Endothelial cell of umbilical vein (primary cell): ENCODE measurements around the gene PLEKHH2. TPM values are rescaled to one million over a fixed set of nuclear protein-coding genes. Genes with fewer than 3 reads are reported as not detected.

ENCODE experiments used
- BruUV-seq: library from RNA; stranded (reverse); fragments of 400-500 nt; replicated peaks from 2 replicates; lab custom pipeline; 2021; lab: Mats Ljungman, UMichigan
- CTCF ChIA-PET: fragments of 300-600, 350-600 bp; sonication (Branson Sonifier 250); formaldehyde crosslinking; loops from one replicate; lab custom pipeline; 2021; ENCODE audit warnings: antibody characterized with exemption, inconsistent platforms; lab: Charles Lee
- POLR2A ChIA-PET: fragments of 300-600, 350-600 bp; sonication (Branson Sonifier 250); formaldehyde crosslinking; loops from one replicate; lab custom pipeline; 2021; ENCODE audit warnings: antibody characterized with exemption, inconsistent platforms; lab: Charles Lee
- DNase-seq: peaks from one replicate; pipeline ENCODE4 v3.0.0-alpha.2; 2011; ENCODE audit warnings: low read depth, low spot score
- FAIRE-seq: peaks from 2 replicates; lab custom pipeline; 2011; peaks lifted over from hg19 to GRCh38; lab: Jason Lieb, UNC
- H2AFZ ChIP-seq: 2 replicates; pipeline ENCODE4 v1.6.0; 2012; ENCODE audit warnings: low read depth, low read length, control low read depth, inconsistent platforms
- H3K27ac ChIP-seq: 2 replicates; pipeline ENCODE4 v1.5.1; 2011; ENCODE audit warnings: low read depth, mild to moderate bottlenecking, control low read depth, low read length, moderate library complexity; ENCODE audit not compliant: insufficient read depth
- H3K27me3 ChIP-seq, 2 experiments: 2 replicates each; pipeline versions ENCODE4 v1.6.0 to v1.6.1; 2011; ENCODE audit warnings: low read length in 2 of 2, mixed read lengths in 1 of 2; ENCODE audit not compliant: control insufficient read depth in 2 of 2, insufficient read depth in 2 of 2
- H3K36me3 ChIP-seq, 2 experiments: 2 replicates in 1 of 2; 3 replicates in 1 of 2; pipeline ENCODE4 v1.5.1; 2011; ENCODE audit warnings: low read length in 2 of 2, mild to moderate bottlenecking in 1 of 2, moderate library complexity in 1 of 2; ENCODE audit not compliant: control insufficient read depth in 2 of 2, insufficient read depth in 2 of 2; ENCODE audit errors: extremely low read depth in 1 of 2
- H3K4me1 ChIP-seq: 3 replicates; pipeline ENCODE4 v1.5.1; 2011; ENCODE audit warnings: mild to moderate bottlenecking, low read length; ENCODE audit not compliant: control insufficient read depth, insufficient read depth; ENCODE audit errors: extremely low read depth
- H3K4me2 ChIP-seq: 2 replicates; pipeline ENCODE4 v1.6.1; 2011; ENCODE audit warnings: low read length, control low read depth, mixed read lengths; ENCODE audit not compliant: insufficient read depth
- H3K4me3 ChIP-seq, 3 experiments: fragments of 200-600 bp in 1 of 3; sonication (generic), shearing (Covaris generic) in 1 of 3; replicated peaks in 1 of 3; 2 replicates each; pipeline ENCODE4 v1.5.1; 2011 to 2016; ENCODE audit warnings: control low read depth in 3 of 3, low read length in 3 of 3, mild to moderate bottlenecking in 2 of 3, inconsistent platforms in 1 of 3, low read depth in 1 of 3, moderate library complexity in 1 of 3; ENCODE audit not compliant: insufficient read depth in 1 of 3
- H3K79me2 ChIP-seq: 2 replicates; pipeline ENCODE4 v1.6.0; 2012; ENCODE audit warnings: low read length, inconsistent platforms; ENCODE audit not compliant: control insufficient read depth, insufficient read depth
- H3K9ac ChIP-seq: replicated peaks from 2 replicates; pipeline ENCODE3; 2011; ENCODE audit warnings: low read length, control low read depth; ENCODE audit not compliant: insufficient read depth; ENCODE audit errors: extremely low read depth
- H3K9me1 ChIP-seq: replicated peaks from 3 replicates; pipeline ENCODE4 v1.6.0; 2011; ENCODE audit warnings: mild to moderate bottlenecking, low read length; ENCODE audit not compliant: control insufficient read depth, insufficient read depth; ENCODE audit errors: extremely low read depth
- H3K9me3 ChIP-seq: replicated peaks from 2 replicates; pipeline ENCODE4 v1.5.1; 2012; ENCODE audit warnings: low read length, inconsistent platforms; ENCODE audit not compliant: control insufficient read depth, insufficient read depth
- H4K20me1 ChIP-seq: replicated peaks from 2 replicates; pipeline ENCODE3; 2011; ENCODE audit warnings: mild to moderate bottlenecking, low read length; ENCODE audit not compliant: control insufficient read depth, insufficient read depth; ENCODE audit errors: extremely low read depth
- EZH2 ChIP-seq: IDR thresholded peaks from 2 replicates; pipeline ENCODE4 v1.6.1; 2012; ENCODE audit warnings: borderline replicate concordance, low read depth, mild to moderate bottlenecking, moderate library complexity, low read length, inconsistent platforms; ENCODE audit not compliant: severe bottlenecking
- FOS ChIP-seq: IDR thresholded peaks from 2 replicates; pipeline ENCODE4 v1.6.1; 2011; ENCODE audit warnings: mild to moderate bottlenecking, low read length, moderate library complexity, borderline replicate concordance; ENCODE audit not compliant: insufficient read depth
- GATA2 ChIP-seq: IDR thresholded peaks from 2 replicates; pipeline ENCODE4 v1.7.0; 2011; ENCODE audit warnings: low read depth, mild to moderate bottlenecking, moderate library complexity, mixed read lengths, low read length; ENCODE audit not compliant: insufficient read length, insufficient read depth
- JUN ChIP-seq: IDR thresholded peaks from 2 replicates; pipeline ENCODE4 v1.6.1; 2011; ENCODE audit warnings: borderline replicate concordance, low read depth; ENCODE audit not compliant: insufficient read length, insufficient read depth
- MYC ChIP-seq: IDR thresholded peaks from one replicate; pipeline ENCODE4 v1.6.1; 2011; ENCODE audit warnings: mild to moderate bottlenecking, low read depth, low read length
- POLR2A ChIP-seq: IDR thresholded peaks from 2 replicates; pipeline ENCODE4 v1.6.1; 2012; ENCODE audit warnings: low read depth, mild to moderate bottlenecking, control low read depth, low read length
- POLR2AphosphoS5 ChIP-seq: IDR thresholded peaks from 2 replicates; pipeline ENCODE4 v1.6.1; 2012; ENCODE audit warnings: low read depth, mild to moderate bottlenecking, control low read depth, low read length, moderate library complexity; ENCODE audit not compliant: insufficient read depth
- dilution Hi-C: fragments of 300-500 bp; cut with MboI; formaldehyde crosslinking; loops from one replicate; pipeline ENCODE4 v1.15.0; 2019; ENCODE audit warnings: low sequenced_read_pairs; ENCODE audit not compliant: extremely low pct_ligation_motif_present
- intact Hi-C: fragments of 100-400 bp; cut with micrococcal nuclease; formaldehyde crosslinking; loops from one replicate; pipeline ENCODE4 v1.10.0; 2022
- polyA plus RNA-seq, 4 experiments: library from polyadenylated mRNA; depleted of rRNA in 3 of 4; stranded (reverse) in 3 of 4; unstranded in 1 of 4; fragments of >200 nt; gene quantifications; 2 replicates each; pipeline versions ENCODE4 v1.2.1 to v1.2.3, GENCODE V29; 2011 to 2012; ENCODE audit warnings: missing spikeins in 1 of 4
- total RNA-seq: library from RNA; stranded (reverse); gene quantifications from 2 replicates; pipeline ENCODE4 v1.2.3, GENCODE V29; 2021
- TF ChIP-seq, protein P1 (sequence below), 2 donors: IDR thresholded peaks; 1 replicate in 1 of 2; 2 replicates in 1 of 2; pipeline ENCODE4 v1.5.1; 2011; ENCODE audit warnings: low read length in 2 of 2, mild to moderate bottlenecking in 2 of 2, moderate library complexity in 2 of 2, control low read depth in 1 of 2, inconsistent platforms in 1 of 2, low read depth in 1 of 2; ENCODE audit not compliant: insufficient read depth in 1 of 2; ENCODE audit errors: extremely low read depth in 1 of 2
- TF ChIP-seq, protein P2 (sequence below): IDR thresholded peaks from 2 replicates; pipeline ENCODE4 v1.6.1; 2011; ENCODE audit not compliant: insufficient read depth, insufficient read length

Gene PLEKHH2
- total and polyA plus RNA-seq, 2 donors (not counting 3 experiments of a cell fraction or from before 2014, with no cell fraction given), result 0.41 to 0.58 TPM

DNA sequence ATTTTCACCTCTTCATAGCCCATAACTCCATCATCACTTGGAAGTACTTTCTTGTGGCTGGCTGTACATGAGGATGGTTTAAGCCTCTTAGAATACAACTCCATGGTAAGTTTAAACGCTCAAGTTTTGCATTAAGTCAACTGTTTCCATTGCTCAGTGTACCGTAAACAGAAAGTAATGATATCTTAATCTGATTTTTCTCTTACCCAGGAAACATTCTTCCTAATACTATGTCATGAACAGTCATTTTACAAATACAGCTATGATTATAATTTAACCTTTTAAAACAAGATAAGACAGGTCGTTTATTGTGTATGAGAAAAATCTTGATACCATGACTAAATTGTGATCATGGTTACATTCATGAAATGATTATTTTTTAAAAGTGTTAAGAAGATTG is 125.2 kb downstream of the PLEKHH2 start:
- no peak overlapping the region for H2AFZ ChIP-seq
- no peak overlapping the region for H3K4me3 ChIP-seq
- H3K27ac ChIP-seq, result no peak overlapping the region
- no peak overlapping the region for H3K9ac ChIP-seq
- CTCF ChIA-PET, result interaction anchor here (1.0 kb wide), 1 partner anchor 10 kb away, joined by 3 read pairs; no protein-coding TSS in a partner anchor
- TF ChIP-seq, protein P1, sequence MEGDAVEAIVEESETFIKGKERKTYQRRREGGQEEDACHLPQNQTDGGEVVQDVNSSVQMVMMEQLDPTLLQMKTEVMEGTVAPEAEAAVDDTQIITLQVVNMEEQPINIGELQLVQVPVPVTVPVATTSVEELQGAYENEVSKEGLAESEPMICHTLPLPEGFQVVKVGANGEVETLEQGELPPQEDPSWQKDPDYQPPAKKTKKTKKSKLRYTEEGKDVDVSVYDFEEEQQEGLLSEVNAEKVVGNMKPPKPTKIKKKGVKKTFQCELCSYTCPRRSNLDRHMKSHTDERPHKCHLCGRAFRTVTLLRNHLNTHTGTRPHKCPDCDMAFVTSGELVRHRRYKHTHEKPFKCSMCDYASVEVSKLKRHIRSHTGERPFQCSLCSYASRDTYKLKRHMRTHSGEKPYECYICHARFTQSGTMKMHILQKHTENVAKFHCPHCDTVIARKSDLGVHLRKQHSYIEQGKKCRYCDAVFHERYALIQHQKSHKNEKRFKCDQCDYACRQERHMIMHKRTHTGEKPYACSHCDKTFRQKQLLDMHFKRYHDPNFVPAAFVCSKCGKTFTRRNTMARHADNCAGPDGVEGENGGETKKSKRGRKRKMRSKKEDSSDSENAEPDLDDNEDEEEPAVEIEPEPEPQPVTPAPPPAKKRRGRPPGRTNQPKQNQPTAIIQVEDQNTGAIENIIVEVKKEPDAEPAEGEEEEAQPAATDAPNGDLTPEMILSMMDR (IDR thresholded peaks at IDR 0.05; ENCODE audit: extremely low read depth in 1 of 2, insufficient read depth in 1 of 2, low read depth in 1 of 2, low read length in 2 of 2), result no peak
- no peak for TF ChIP-seq POLR2A
- TF ChIP-seq, protein P2, sequence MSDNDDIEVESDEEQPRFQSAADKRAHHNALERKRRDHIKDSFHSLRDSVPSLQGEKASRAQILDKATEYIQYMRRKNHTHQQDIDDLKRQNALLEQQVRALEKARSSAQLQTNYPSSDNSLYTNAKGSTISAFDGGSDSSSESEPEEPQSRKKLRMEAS, result no peak
- TF ChIP-seq MYC, result no peak
- TF ChIP-seq JUN, result no peak
- TF ChIP-seq EZH2, result no peak
- TF ChIP-seq FOS, result no peak
- TF ChIP-seq GATA2, result no peak
- no peak for TF ChIP-seq POLR2AphosphoS5
- no peak for DNase-seq
- H3K9me1 ChIP-seq, result no peaks in the 10 kb centered on the region
- intact Hi-C loops (no loop called here), dilution Hi-C loops (no loop called here)
- H3K79me2 ChIP-seq, result no peaks in the 10 kb centered on the region
- no peaks in the 10 kb centered on the region for H4K20me1 ChIP-seq
- H3K4me2 ChIP-seq, result no peak overlapping the region
- no peaks in the 10 kb centered on the region for H3K27me3 ChIP-seq
- FAIRE-seq, result peak; percentile 43
- POLR2A ChIA-PET, result no interaction called here
- H3K9me3 ChIP-seq, result no peaks in the 10 kb centered on the region
- no peaks in the 10 kb centered on the region for H3K36me3 ChIP-seq
- H3K4me1 ChIP-seq, result peaks cover 3% of the 10 kb centered on the region
- no TSS peak for BruUV-seq
